Subcutaneous adipose tissue (tissue), 4 donors: ENCODE measurements around the gene FSTL4. TPM values are rescaled to one million over a fixed set of nuclear protein-coding genes. Genes with fewer than 3 reads are reported as not detected.

Experiments
- CTCF ChIP-seq: fragments of 450-650 bp; IDR thresholded peaks from one replicate; pipeline ENCODE4 v1.5.1; 2016; ENCODE audit warnings: low read depth, mild to moderate bottlenecking, control low read depth, antibody characterized with exemption, moderate library complexity
- total RNA-seq, 4 donors: library from RNA; depleted of rRNA; stranded (reverse); fragments of >200 nt; gene quantifications; one replicate each; pipeline ENCODE4 v1.1.0, GENCODE V29; 2016

The FSTL4 gene
- total RNA-seq, 4 donors from 2014 or later = not detected

GRCh38 chr5:133635051-133635450 lies 22.7 kb upstream of the FSTL4 start:
- TF ChIP-seq CTCF = no peak

DNA sequence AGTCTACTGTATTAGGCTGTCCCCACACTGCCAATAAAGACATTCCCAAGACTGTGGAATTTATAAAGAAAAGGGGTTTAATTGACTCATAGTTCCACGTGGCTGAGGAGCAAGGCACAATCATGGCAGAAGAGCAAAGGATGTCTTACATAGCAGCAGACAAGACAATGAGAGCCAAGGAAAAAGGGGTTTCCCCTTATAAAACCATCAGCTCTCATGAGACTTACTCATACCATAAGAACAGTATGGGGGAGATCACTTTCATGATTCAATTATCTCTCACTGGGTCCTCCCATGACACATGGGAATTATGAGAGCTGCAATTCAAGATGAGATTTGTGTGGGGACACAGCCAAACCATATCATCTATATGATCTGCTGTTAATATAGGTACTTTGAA lies 14.8 kb upstream of the FSTL4 start:
- TF ChIP-seq CTCF = no peak

DNA sequence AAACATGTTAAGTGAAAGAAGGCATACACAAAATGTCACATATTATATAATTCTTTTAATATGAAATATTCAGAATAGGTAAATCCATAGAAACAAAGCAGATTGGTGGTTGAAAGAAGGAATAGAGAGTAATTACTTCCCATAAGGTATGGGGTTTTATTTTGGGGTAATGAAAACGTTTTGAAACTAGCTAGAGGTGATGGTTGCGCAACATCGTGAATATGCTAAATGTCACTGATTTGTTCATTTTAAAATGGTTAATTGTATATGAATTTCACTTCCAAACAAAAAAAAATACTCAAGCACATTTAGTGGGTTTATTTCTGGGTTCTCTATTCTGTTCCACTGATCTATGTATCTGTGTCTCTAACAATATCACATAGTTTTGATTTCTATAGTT lies 12.0 kb upstream of the FSTL4 start:
- no peak for TF ChIP-seq CTCF

GRCh38 chr5:133618141-133618540 lies 5.8 kb upstream of the FSTL4 start:
- TF ChIP-seq CTCF = no peak

DNA sequence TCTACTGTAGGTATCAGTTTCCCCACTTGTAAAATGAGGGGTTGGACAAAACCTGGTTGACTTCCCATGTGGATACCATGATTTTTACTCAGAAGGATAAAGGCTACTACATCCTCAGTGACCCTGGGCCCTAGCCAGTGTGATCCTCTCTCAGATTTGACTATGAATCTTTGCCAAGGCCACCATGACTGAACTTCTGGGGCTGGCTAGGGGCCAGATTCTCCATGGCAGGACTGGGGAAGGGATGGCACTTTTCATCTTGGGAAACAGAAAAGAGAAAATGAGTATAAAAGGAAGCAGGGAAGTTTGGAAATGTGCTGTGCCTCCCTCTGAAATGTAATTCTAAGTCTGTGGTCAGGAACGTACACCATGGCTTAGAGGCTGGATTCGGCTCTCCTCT lies 1.4 kb upstream of the FSTL4 start:
- no peak for TF ChIP-seq CTCF

DNA sequence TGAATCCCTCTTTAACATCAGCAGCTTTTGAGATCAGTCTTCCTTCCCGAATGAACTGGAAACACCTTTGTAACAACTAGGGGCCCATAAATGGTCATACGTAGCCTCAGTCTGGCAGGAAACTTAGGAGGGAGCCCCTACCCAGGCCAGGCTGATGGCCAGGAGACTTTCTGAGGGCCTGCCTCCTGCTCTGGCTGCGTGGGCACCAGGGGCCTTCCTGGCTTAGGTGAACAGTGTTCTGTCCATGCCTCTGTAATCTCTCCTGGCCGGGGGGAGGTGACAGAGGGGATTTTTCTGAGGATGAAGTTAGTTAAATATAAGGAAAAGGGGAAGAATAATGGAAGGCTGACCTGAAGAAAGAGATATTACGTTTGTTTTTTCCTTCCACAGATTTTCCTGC lies 843 bp upstream of the FSTL4 start:
- TF ChIP-seq CTCF = no peak

DNA sequence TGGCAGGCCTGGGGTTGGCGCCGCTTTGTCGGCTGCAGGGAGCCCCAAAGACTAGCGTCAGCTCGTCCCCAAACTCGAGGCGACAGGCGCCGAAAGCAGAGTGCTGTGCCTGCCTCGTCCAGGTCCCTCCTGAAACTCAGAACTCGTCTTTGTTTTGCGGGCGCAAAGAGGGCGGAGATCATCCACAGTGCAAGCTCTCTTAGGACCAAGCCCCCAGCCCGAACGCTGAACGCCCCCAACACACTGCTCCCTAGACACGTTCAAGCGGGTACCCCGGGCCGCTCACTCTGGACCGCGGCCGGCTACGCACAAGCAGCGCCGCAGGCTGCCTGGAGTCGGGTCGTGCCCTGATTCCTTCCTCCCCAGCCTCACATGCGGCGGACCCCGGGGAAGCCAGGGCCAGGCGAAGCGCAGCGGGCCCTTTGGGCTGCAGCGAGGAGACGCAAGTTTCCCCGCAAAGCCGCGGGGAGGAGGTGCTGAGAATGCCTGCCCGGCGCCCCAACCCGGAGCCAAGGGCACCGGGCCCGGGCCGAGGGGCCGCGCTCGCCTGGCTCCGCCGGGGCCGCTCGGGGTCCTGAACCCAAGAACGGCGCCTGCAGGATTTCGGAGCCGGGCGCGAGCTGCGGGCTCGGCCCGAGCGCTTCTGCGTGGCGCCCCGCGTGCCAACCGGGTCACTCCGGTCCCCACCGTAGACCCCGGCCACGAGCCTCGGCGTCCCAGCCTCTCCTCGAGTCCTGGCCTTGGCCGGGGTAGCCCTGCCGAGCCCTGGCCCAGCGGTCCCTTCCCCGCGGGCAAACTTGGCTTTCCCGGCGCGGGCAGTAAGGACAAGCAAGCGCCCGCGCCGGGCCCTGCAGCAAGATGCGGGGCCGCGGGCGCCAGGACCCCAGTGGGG lies 738 bp downstream of the FSTL4 start:
- TF ChIP-seq CTCF = no peak
